H9 (cell line): ENCODE measurements around the gene MDGA2. TPM values are rescaled to one million over a fixed set of nuclear protein-coding genes. Genes with fewer than 3 reads are reported as not detected.

Source experiments
- DNase-seq: peaks from one replicate; pipeline ENCODE4 v3.0.0-alpha.2; 2017
- H2AFZ ChIP-seq: one replicate; pipeline ENCODE4 v1.6.1; 2013; ENCODE audit warnings: mild to moderate bottlenecking, low read length, control low read depth, moderate library complexity
- H2AK5ac ChIP-seq: 2 replicates; pipeline ENCODE4 v1.6.1; 2013; ENCODE audit warnings: low read length, control low read depth, mixed read lengths; ENCODE audit not compliant: insufficient read length
- H2BK120ac ChIP-seq: one replicate; pipeline ENCODE4 v1.6.1; 2013; ENCODE audit warnings: low read depth, mild to moderate bottlenecking, low read length, control low read depth, inconsistent platforms; ENCODE audit not compliant: poor library complexity, severe bottlenecking
- H2BK12ac ChIP-seq: 2 replicates; pipeline ENCODE4 v1.6.1; 2013; ENCODE audit warnings: low read length, control low read depth, mixed read lengths, low read depth; ENCODE audit not compliant: insufficient read length
- H2BK15ac ChIP-seq: 2 replicates; pipeline ENCODE4 v1.6.1; 2013; ENCODE audit warnings: low read depth, low read length, control low read depth
- H2BK20ac ChIP-seq: one replicate; pipeline ENCODE4 v1.6.1; 2013; ENCODE audit warnings: low read depth, mild to moderate bottlenecking, low read length, control low read depth, inconsistent platforms; ENCODE audit not compliant: poor library complexity, severe bottlenecking
- H2BK5ac ChIP-seq: 2 replicates; pipeline ENCODE4 v1.6.1; 2013; ENCODE audit warnings: low read length, control low read depth, mixed read lengths; ENCODE audit not compliant: insufficient read length
- H3K14ac ChIP-seq: 2 replicates; pipeline ENCODE4 v1.6.1; 2013; ENCODE audit warnings: low read length, control low read depth; ENCODE audit not compliant: insufficient read depth
- H3K18ac ChIP-seq: 2 replicates; pipeline ENCODE4 v1.6.1; 2013; ENCODE audit warnings: low read depth, mild to moderate bottlenecking, mixed read lengths, low read length, control low read depth; ENCODE audit not compliant: insufficient read length
- H3K23ac ChIP-seq: 2 replicates; pipeline ENCODE4 v1.6.1; 2013; ENCODE audit warnings: low read length, control low read depth, mixed read lengths, low read depth; ENCODE audit not compliant: insufficient read length
- H3K23me2 ChIP-seq: 2 replicates; pipeline ENCODE4 v1.6.1; 2013; ENCODE audit warnings: low read depth, mild to moderate bottlenecking, mixed read lengths, low read length, control low read depth; ENCODE audit not compliant: insufficient read length, poor library complexity, severe bottlenecking
- H3K27ac ChIP-seq: 2 replicates; pipeline ENCODE4 v1.5.1; 2013; ENCODE audit warnings: low read length, control low read depth, mixed read lengths, low read depth; ENCODE audit not compliant: insufficient read length
- H3K27me3 ChIP-seq: 2 replicates; pipeline ENCODE4 v1.6.1; 2013; ENCODE audit warnings: low read length, control low read depth, inconsistent platforms; ENCODE audit not compliant: insufficient read depth
- H3K4ac ChIP-seq: 2 replicates; pipeline ENCODE4 v1.6.1; 2013; ENCODE audit warnings: low read depth, mild to moderate bottlenecking, control low read depth, inconsistent platforms, low read length, moderate library complexity
- H3K4me1 ChIP-seq: 2 replicates; pipeline ENCODE4 v1.6.1; 2013; ENCODE audit warnings: low read length, control low read depth, inconsistent platforms; ENCODE audit not compliant: insufficient read depth
- H3K4me2 ChIP-seq: 2 replicates; pipeline ENCODE4 v1.6.1; 2013; ENCODE audit warnings: low read length, control low read depth, mixed read lengths; ENCODE audit not compliant: insufficient read length, insufficient read depth
- H3K56ac ChIP-seq: 2 replicates; pipeline ENCODE4 v1.6.1; 2013; ENCODE audit warnings: low read depth, mild to moderate bottlenecking, mixed read lengths, low read length, control low read depth; ENCODE audit not compliant: insufficient read length
- H3K79me1 ChIP-seq: 2 replicates; pipeline ENCODE4 v1.6.1; 2013; ENCODE audit warnings: low read depth, mild to moderate bottlenecking, moderate library complexity, low read length, control low read depth, inconsistent platforms; ENCODE audit not compliant: insufficient read depth, poor library complexity, severe bottlenecking
- H3K79me2 ChIP-seq: 2 replicates; pipeline ENCODE4 v1.6.1; 2013; ENCODE audit warnings: low read length, control low read depth, inconsistent platforms; ENCODE audit not compliant: insufficient read depth
- H3K9ac ChIP-seq: 2 replicates; pipeline ENCODE4 v1.6.1; 2013; ENCODE audit warnings: low read length, control low read depth, mixed read lengths; ENCODE audit not compliant: insufficient read length; ENCODE audit errors: extremely low read depth
- H3K9me3 ChIP-seq: one replicate; pipeline ENCODE4 v1.6.1; 2013; ENCODE audit warnings: low read depth, low read length, inconsistent platforms; ENCODE audit not compliant: control insufficient read depth
- H3T11ph ChIP-seq: one replicate; pipeline ENCODE4 v1.6.1; 2013; ENCODE audit warnings: mild to moderate bottlenecking, low read length, control low read depth, inconsistent platforms
- H4K20me1 ChIP-seq: one replicate; pipeline ENCODE4 v1.6.1; 2013; ENCODE audit not compliant: control insufficient read depth, insufficient read length, insufficient read depth
- H4K5ac ChIP-seq: 2 replicates; pipeline ENCODE4 v1.6.1; 2013; ENCODE audit warnings: low read depth, mild to moderate bottlenecking, mixed read lengths, low read length, control low read depth; ENCODE audit not compliant: insufficient read length
- H4K8ac ChIP-seq: replicated peaks from 2 replicates; pipeline ENCODE4 v1.6.1; 2013; ENCODE audit warnings: low read length, control low read depth, mixed read lengths, low read depth; ENCODE audit not compliant: insufficient read length
- H4K91ac ChIP-seq: 2 replicates; pipeline ENCODE4 v1.6.1; 2013; ENCODE audit warnings: low read depth, mild to moderate bottlenecking, moderate library complexity, mixed read lengths, low read length, control low read depth; ENCODE audit not compliant: insufficient read length
- H3K27ac Mint-ChIP-seq, 3 experiments: 2 replicates in 2 of 3; 3 replicates in 1 of 3; pipeline ENCODE4 v1.8.0; 2020 to 2021; ENCODE audit warnings: mixed read lengths in 3 of 3, mild to moderate bottlenecking in 1 of 3, moderate library complexity in 1 of 3
- H3K27me3 Mint-ChIP-seq: 2 replicates; pipeline ENCODE4 v1.8.0; 2021; ENCODE audit warnings: low read depth, mild to moderate bottlenecking, moderate library complexity, mixed read lengths
- H3K36me3 Mint-ChIP-seq, 3 experiments: 2 replicates in 2 of 3; 3 replicates in 1 of 3; pipeline ENCODE4 v1.8.0; 2020 to 2021; ENCODE audit warnings: low read depth in 3 of 3, mixed read lengths in 3 of 3; ENCODE audit not compliant: insufficient read depth in 1 of 3
- H3K4me1 Mint-ChIP-seq, 2 experiments: 2 replicates each; pipeline ENCODE4 v1.8.0; 2020; ENCODE audit warnings: mixed read lengths in 2 of 2
- H3K4me3 Mint-ChIP-seq, 2 experiments: 2 replicates in 1 of 2; 3 replicates in 1 of 2; pipeline ENCODE4 v1.8.0; 2020 to 2021; ENCODE audit warnings: mild to moderate bottlenecking in 2 of 2, mixed read lengths in 2 of 2, moderate library complexity in 1 of 2
- H3K9me3 Mint-ChIP-seq, 2 experiments: 2 replicates in 1 of 2; 3 replicates in 1 of 2; pipeline ENCODE4 v1.8.0; 2020; ENCODE audit warnings: mild to moderate bottlenecking in 2 of 2, mixed read lengths in 2 of 2, moderate library complexity in 1 of 2
- WGBS: extraction: QIAGEN DNeasy Blood & Tissue Kit; methylation state at CpG from one replicate; pipeline ENCODE4 v1.1.7; 2013; ENCODE audit warnings: missing lambda C conversion rate, low lambda C conversion rate, mixed read lengths; ENCODE audit not compliant: insufficient read length; ENCODE audit errors: extremely low coverage; 5-methylcytosine and 5-hydroxymethylcytosine counted together
- total RNA-seq: library from RNA; stranded (reverse); gene quantifications from 2 replicates; pipeline ENCODE4 v1.2.1, GENCODE V29; 2021
- TF ChIP-seq, protein P1 (sequence below): fragments of 200-600 bp; sonication (generic); conservative IDR thresholded peaks from 3 replicates; pipeline ENCODE4 v1.8.0; 2021; ENCODE audit warnings: antibody characterized with exemption, mild to moderate bottlenecking

Gene MDGA2
- total RNA-seq, 1 experiment from 2014 or later: 1.9 TPM

DNA sequence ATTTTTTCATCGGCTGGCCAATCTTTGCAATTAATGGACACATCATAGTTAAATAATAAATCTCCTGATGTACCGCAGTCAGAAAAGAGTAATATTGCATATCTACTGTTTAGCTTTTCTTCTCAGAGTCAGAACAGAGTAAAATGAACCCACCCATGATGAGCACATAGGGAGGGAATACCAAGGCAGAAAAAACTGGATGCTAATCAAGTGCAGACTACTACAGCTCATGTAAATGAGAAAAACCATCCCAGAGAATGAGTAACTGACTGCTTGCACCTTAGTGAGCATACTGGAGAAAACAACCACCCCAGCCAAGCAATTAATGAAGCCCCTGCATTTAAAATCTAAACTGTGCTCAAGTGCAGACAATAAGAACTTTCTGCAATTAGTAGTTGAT is 483.7 kb downstream of the MDGA2 start:
- Histone ChIP-seq H3K9me3 (no peaks in the 10 kb centered on the region), H3K4ac (no peak overlapping the region), H4K91ac (no peak overlapping the region), H2BK5ac (no peak overlapping the region), H2AFZ (no peak overlapping the region), H3K23ac (no peak overlapping the region), H3K79me1 (no peaks in the 10 kb centered on the region), H3K18ac (no peak overlapping the region), H3K27me3 (no peaks in the 10 kb centered on the region), H4K20me1 (no peaks in the 10 kb centered on the region), H3K4me1 (no peaks in the 10 kb centered on the region), H3K9ac (no peak overlapping the region), H3K27ac (no peak overlapping the region), H4K8ac (no peak overlapping the region), H2AK5ac (no peak overlapping the region), H2BK20ac (no peak overlapping the region), H3K14ac (no peak overlapping the region), H3K23me2 (no peaks in the 10 kb centered on the region), H3K4me2 (no peak overlapping the region), H3K79me2 (no peaks in the 10 kb centered on the region), H2BK15ac (no peak overlapping the region), H4K5ac (no peak overlapping the region), H3T11ph (no peak overlapping the region), H2BK12ac (no peak overlapping the region), H3K56ac (no peak overlapping the region), H2BK120ac (no peak overlapping the region)
- Mint-ChIP-seq H3K27me3 (no peaks in the 10 kb centered on the region), H3K4me1 (peaks cover 0 to 6% of the 10 kb centered on the region in 2 experiments; a peak in 3 of 4 replicates), H3K27ac (no peak overlapping the region), H3K9me3 (no peaks in the 10 kb centered on the region), H3K4me3 (no peak overlapping the region), H3K36me3 (no peaks in the 10 kb centered on the region)
- TF ChIP-seq, protein P1, sequence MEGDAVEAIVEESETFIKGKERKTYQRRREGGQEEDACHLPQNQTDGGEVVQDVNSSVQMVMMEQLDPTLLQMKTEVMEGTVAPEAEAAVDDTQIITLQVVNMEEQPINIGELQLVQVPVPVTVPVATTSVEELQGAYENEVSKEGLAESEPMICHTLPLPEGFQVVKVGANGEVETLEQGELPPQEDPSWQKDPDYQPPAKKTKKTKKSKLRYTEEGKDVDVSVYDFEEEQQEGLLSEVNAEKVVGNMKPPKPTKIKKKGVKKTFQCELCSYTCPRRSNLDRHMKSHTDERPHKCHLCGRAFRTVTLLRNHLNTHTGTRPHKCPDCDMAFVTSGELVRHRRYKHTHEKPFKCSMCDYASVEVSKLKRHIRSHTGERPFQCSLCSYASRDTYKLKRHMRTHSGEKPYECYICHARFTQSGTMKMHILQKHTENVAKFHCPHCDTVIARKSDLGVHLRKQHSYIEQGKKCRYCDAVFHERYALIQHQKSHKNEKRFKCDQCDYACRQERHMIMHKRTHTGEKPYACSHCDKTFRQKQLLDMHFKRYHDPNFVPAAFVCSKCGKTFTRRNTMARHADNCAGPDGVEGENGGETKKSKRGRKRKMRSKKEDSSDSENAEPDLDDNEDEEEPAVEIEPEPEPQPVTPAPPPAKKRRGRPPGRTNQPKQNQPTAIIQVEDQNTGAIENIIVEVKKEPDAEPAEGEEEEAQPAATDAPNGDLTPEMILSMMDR: no peak
- WGBS: no CpG with 5 or more reads among the region's 2 CpGs
- DNase-seq: no peak
